Lower leg skin (tissue), 4 donors: ENCODE results near the gene C15orf39. TPM values are rescaled to one million over a fixed set of nuclear protein-coding genes. Genes with fewer than 3 reads are reported as not detected.
"Not testable (repeated sequence)": the region's sequence is repeated elsewhere in the genome, so short reads cannot be mapped to it uniquely, and the experiment has no call there.

Experiments
- DNase-seq, 2 donors: peaks; one replicate each; pipeline ENCODE4 v3.0.0-alpha.2; 2019; ENCODE audit warnings: low spot score in 2 of 2
- H3K4me3 ChIP-seq: fragments of 200-600 bp; sonication (generic); 2 replicates; pipeline ENCODE4 v1.5.1; 2017; ENCODE audit warnings: mild to moderate bottlenecking, low read depth; ENCODE audit not compliant: poor library complexity, severe bottlenecking
- POLR2A ChIP-seq, 2 donors: fragments of 450-650 bp; IDR thresholded peaks; one replicate each; pipeline ENCODE4 v1.6.1; 2016 to 2017; ENCODE audit warnings: antibody characterized with exemption in 2 of 2, mild to moderate bottlenecking in 1 of 2, moderate library complexity in 1 of 2
- WGBS, 2 donors: methylation state at CpG; one replicate each; pipeline ENCODE4 v1.1.5; 2018; 5-methylcytosine and 5-hydroxymethylcytosine counted together
- intact Hi-C: fragments of 100-400 bp; cut with DNase I; formaldehyde crosslinking; loops from one replicate; pipeline ENCODE4 v1.15.0; 2023; ENCODE audit warnings: low total_unique reads
- total RNA-seq, 4 donors: library from RNA; depleted of rRNA; stranded (reverse); fragments of >200 nt; gene quantifications; one replicate each; pipeline ENCODE4 v1.1.0, GENCODE V29; 2016
- TF ChIP-seq, protein P1 (sequence below), 3 donors: fragments of 450-650 bp; IDR thresholded peaks; one replicate each; pipeline ENCODE4 v1.5.1; 2016; ENCODE audit warnings: antibody characterized with exemption in 3 of 3, mild to moderate bottlenecking in 3 of 3, moderate library complexity in 2 of 3

Gene C15orf39
- total RNA-seq, 4 donors from 2014 or later, result 21.9 to 29.3 (median 26.1) TPM

DNA sequence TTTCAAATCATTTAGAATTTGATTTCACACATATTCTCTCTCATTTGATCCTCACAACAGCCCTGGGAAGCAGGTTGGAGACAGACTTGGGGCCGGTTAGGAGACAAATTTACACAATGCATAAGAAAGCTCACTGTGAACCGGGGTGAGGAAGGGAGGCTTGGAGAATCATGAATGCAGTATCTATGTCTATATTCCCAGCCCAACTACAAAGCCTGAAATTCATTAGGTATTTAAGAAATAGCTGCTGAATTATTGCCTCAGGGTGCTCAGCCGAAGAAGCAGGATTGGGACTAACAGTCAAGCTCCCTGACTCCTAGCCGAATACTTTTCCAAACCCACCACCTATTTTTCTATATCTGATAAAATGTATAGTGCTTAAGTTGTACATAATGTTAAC is 48.0 kb downstream of the C15orf39 start:
- DNase-seq, result no peak
- TF ChIP-seq, protein P1, sequence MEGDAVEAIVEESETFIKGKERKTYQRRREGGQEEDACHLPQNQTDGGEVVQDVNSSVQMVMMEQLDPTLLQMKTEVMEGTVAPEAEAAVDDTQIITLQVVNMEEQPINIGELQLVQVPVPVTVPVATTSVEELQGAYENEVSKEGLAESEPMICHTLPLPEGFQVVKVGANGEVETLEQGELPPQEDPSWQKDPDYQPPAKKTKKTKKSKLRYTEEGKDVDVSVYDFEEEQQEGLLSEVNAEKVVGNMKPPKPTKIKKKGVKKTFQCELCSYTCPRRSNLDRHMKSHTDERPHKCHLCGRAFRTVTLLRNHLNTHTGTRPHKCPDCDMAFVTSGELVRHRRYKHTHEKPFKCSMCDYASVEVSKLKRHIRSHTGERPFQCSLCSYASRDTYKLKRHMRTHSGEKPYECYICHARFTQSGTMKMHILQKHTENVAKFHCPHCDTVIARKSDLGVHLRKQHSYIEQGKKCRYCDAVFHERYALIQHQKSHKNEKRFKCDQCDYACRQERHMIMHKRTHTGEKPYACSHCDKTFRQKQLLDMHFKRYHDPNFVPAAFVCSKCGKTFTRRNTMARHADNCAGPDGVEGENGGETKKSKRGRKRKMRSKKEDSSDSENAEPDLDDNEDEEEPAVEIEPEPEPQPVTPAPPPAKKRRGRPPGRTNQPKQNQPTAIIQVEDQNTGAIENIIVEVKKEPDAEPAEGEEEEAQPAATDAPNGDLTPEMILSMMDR (IDR thresholded peaks at IDR 0.05), result no peak
- no peak for TF ChIP-seq POLR2A (IDR thresholded peaks at IDR 0.05)
- 63 to 66% methylated on average over 4 of the region's 4 CpGs for WGBS, 2 donors
- H3K4me3 ChIP-seq, result no peak overlapping the region
- intact Hi-C loops, result no loop called here

DNA sequence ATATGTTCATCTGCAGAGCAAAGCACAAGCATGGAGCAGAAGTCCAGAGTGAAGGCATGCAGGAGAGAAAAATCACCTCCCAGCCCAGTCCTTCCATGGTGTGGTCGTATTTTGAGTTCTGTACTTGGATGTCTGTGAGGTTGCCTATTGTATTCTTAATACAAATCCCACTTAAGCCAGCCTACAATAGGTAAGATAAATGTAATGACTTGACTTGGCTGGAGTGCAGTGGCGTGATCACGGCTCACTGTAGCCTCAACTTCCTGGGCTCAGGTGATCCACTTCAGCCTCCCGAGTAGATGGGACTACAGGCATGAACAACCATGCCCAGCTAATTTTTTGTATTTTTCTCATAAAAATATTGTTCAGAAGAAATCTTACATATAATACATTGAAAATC is 49.7 kb downstream of the C15orf39 start:
- DNase-seq, result peak in 1 of 2 donors; percentile 53
- intact Hi-C loops, H3K4me3 ChIP-seq: not testable (repeated sequence)
- whole genome bisulfite sequencing, 2 donors, result 84 to 89% methylated on average over 4 of the region's 4 CpGs

- H3K4me3 ChIP-seq, intact Hi-C loops, DNase-seq: not testable (repeated sequence)
- WGBS, 2 donors, result 81 to 88% methylated on average over 4 of the region's 4 CpGs
These were observed 50.6 kb downstream of the C15orf39 start for GRCh38 chr15:75252285-75252684.

DNA sequence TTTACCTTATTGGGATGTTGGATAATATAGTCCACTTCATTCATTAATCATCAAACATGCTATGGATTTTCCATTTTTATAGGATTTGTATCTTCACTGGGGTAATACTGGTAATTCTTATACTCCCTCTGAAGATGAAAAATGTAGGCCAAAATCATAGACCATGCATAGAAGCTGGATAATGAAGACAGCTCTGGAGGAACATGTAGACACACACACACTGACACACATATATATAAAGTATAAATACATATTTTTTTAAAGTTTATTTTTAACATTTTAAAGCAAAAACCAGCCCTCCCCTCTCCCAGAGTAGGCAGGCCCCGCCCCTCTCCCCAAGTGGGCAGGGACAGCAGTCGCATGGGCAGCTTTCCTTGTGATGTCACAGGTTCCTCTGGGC is 56.4 kb downstream of the C15orf39 start, which contains the start of gene GOLGA6C:
Gene GOLGA6C, plus strand, starts transcription at position 301 of the 400 bp plus-strand sequence. CDS start 265 bp downstream, outside the sequence.
- no CpG with 5 or more reads among the region's 2 CpGs for WGBS, 2 donors
- H3K4me3 ChIP-seq, intact Hi-C loops, DNase-seq: not testable (repeated sequence)

GRCh38 chr15:75258620-75259343 is 57.1 kb downstream of the C15orf39 start:
- H3K4me3 ChIP-seq, intact Hi-C loops, DNase-seq: not testable (repeated sequence)
- WGBS, 2 donors, result 70 to 92% methylated on average over 8 to 11 of the region's 16 CpGs

DNA sequence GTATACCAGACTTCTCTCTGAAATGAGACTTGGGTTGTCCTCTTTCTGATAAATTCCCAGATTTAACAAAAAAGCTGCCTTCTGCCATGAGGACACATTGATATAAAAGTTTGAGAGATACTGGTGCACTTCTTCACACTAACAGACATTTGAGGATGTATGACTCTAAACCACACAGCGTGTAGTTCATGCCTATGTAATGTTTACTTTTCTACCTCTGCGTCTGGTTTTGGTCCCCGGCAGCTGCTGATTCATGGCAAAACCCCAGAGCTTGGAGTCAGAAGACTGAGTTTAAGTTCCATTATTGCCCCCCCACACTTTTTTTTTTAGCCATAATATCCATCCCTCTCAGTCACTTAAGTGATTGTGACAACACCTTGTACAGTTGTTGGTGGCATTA is 58.2 kb downstream of the C15orf39 start:
- H3K4me3 ChIP-seq, intact Hi-C loops, DNase-seq: not testable (repeated sequence)
- WGBS, 2 donors, result no CpG with 5 or more reads among the region's 3 CpGs

Other genes starting within 250 kb of the C15orf39 start
- 10 to 100 TPM in 1 of 4 donors, 1 to 10 TPM in 3; 5.4 to 10.6 (median 8.4) TPM for gene RPP25, start 245.1 kb upstream of the C15orf39 start, total RNA-seq
- gene SCAMP5, start 206.3 kb upstream of the C15orf39 start, total RNA-seq, result 1 to 10 TPM in 3 of 4 donors, under 1 TPM in 1; 0.46 to 5.4 (median 1.2) TPM
- 10 to 100 TPM; 14.4 to 21.4 (median 17.5) TPM for gene PPCDC, start 178.3 kb upstream of the C15orf39 start, total RNA-seq
- gene GOLGA6C, start 56.5 kb downstream of the C15orf39 start, total RNA-seq, result under 1 TPM in 2 of 4 donors, not detected in 2; 0.69 TPM
- 1 to 10 TPM in 1 of 4 donors, under 1 TPM in 1, not detected in 2; 0.08 to 1.3 TPM for gene GOLGA6D, start 81.0 kb downstream of the C15orf39 start, total RNA-seq
- 10 to 100 TPM; 45.5 to 65.5 (median 56.4) TPM for gene COMMD4, start 134.2 kb downstream of the C15orf39 start, total RNA-seq
- gene NEIL1, start 145.2 kb downstream of the C15orf39 start, total RNA-seq, result 10 to 100 TPM; 20.0 to 66.8 (median 41.2) TPM
- gene MAN2C1, start 166.7 kb downstream of the C15orf39 start, total RNA-seq, result 100 to 1,000 TPM in 3 of 4 donors, 10 to 100 TPM in 1; 84.9 to 199 (median 136) TPM
- 10 to 100 TPM; 47.1 to 68.8 (median 49.6) TPM for gene SIN3A, start 249.8 kb downstream of the C15orf39 start, total RNA-seq